Esophagus (tissue), 2 donors: ENCODE data around the gene TMEM119. TPM values are rescaled to one million over a fixed set of nuclear protein-coding genes. Genes with fewer than 3 reads are reported as not detected.

Experiments used
- H3K27ac ChIP-seq, 2 donors: one replicate each; pipeline ENCODE4 v1.5.1; 2013; ENCODE audit warnings: low read depth in 2 of 2, mild to moderate bottlenecking in 2 of 2, inconsistent platforms in 1 of 2, low read length in 1 of 2, moderate library complexity in 1 of 2
- H3K27me3 ChIP-seq, 2 donors: one replicate each; pipeline ENCODE4 v1.6.1; 2013; ENCODE audit warnings: low read length in 2 of 2, control low read depth in 1 of 2, mild to moderate bottlenecking in 1 of 2; ENCODE audit not compliant: insufficient read depth in 2 of 2, control insufficient read depth in 1 of 2
- H3K36me3 ChIP-seq, 2 donors: one replicate each; pipeline ENCODE4 v1.6.1; 2013; ENCODE audit warnings: low read length in 1 of 2; ENCODE audit not compliant: control insufficient read depth in 2 of 2, insufficient read depth in 2 of 2
- H3K4me1 ChIP-seq, 2 donors: one replicate each; pipeline ENCODE4 v1.6.1; 2013; ENCODE audit warnings: low read length in 1 of 2; ENCODE audit not compliant: control insufficient read depth in 2 of 2, insufficient read depth in 2 of 2
- H3K4me3 ChIP-seq, 2 donors: one replicate each; pipeline ENCODE4 v1.5.1; 2013; ENCODE audit warnings: low read length in 2 of 2, mild to moderate bottlenecking in 2 of 2, low read depth in 1 of 2, moderate library complexity in 1 of 2
- H3K9me3 ChIP-seq, 2 donors: one replicate each; pipeline ENCODE4 v1.6.1; 2013; ENCODE audit warnings: mild to moderate bottlenecking in 2 of 2, low read depth in 1 of 2, low read length in 1 of 2, moderate library complexity in 1 of 2; ENCODE audit not compliant: control insufficient read depth in 2 of 2, insufficient read depth in 1 of 2
- WGBS, 2 donors: extraction: QIAGEN DNeasy Blood & Tissue Kit; methylation state at CpG; one replicate each; pipeline ENCODE4 v1.1.7; 2013; 5-methylcytosine and 5-hydroxymethylcytosine counted together
- polyA plus RNA-seq, 2 donors: library from polyadenylated mRNA; stranded (reverse); fragments of 200-250 nt; gene quantifications; one replicate each; pipeline ENCODE4 v1.2.3, GENCODE V29; 2013
- donor health status: healthy with polysubstance abuse.
- donor health status: Bipolar disorder and iron deficiency.

The TMEM119 gene
- polyA plus RNA-seq, 2 donors: 0.54 to 0.63 TPM

DNA sequence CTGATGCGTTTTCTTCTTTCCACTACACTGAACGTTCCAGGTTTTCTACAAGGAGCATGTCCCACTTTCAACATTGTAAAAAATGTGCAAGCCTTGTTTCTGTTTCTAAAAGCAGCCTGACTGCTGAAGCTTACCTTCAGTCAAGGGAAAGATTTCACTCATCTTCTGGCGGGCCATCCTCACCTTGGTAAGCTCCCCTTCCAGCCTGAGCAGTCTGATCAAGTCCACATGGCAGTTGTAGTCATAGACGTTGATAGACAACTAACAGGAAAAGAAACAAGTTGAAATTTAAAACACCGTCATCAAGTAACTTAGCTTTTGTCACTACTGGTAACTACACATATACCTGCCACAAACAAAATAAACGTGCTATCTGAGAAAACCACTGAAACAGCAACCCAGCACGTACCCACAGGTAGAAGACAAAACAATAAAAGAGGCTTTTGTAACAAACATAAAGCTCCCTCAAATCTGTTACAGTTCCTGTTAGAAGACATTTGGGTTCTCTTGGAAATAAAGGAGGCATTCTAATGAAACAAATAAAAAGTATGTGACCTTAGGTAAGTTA lies 48.8 kb downstream of the TMEM119 start:
- Histone ChIP-seq H3K36me3 (peaks cover 3 to 10% of the 10 kb centered on the region in 2 donors), H3K4me3 (no peak overlapping the region), H3K27ac (no peak overlapping the region), H3K27me3 (no peaks in the 10 kb centered on the region), H3K9me3 (no peaks in the 10 kb centered on the region), H3K4me1 (no peaks in the 10 kb centered on the region)
- 63 to 64% methylated on average over 7 of the region's 7 CpGs for WGBS, 2 donors

DNA sequence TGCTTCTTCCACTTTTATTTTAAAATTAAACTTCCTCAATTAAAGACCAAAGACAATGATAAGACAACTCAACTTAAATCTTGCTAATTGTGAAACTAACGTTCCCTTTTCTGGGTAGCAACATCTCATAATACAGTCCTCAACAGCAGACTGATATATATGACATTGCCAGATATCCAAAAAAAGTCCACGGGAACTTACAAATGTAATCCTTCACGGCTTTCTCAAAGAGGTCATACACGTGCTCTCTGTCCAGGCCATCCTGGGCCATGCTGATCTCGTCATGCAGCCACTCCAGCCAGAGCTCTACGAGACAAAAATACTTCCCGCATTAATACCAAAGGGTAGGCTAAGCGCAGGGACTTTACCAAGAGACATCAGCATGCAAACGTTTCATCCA lies 50.2 kb downstream of the TMEM119 start:
- no peaks in the 10 kb centered on the region for H3K4me1 ChIP-seq
- H3K27me3 ChIP-seq: no peaks in the 10 kb centered on the region
- peaks cover 9 to 14% of the 10 kb centered on the region in 2 donors for H3K36me3 ChIP-seq
- H3K27ac ChIP-seq: no peak overlapping the region
- H3K4me3 ChIP-seq: no peak overlapping the region
- no peaks in the 10 kb centered on the region for H3K9me3 ChIP-seq
- 82 to 85% methylated on average over 9 of the region's 9 CpGs for WGBS, 2 donors

DNA sequence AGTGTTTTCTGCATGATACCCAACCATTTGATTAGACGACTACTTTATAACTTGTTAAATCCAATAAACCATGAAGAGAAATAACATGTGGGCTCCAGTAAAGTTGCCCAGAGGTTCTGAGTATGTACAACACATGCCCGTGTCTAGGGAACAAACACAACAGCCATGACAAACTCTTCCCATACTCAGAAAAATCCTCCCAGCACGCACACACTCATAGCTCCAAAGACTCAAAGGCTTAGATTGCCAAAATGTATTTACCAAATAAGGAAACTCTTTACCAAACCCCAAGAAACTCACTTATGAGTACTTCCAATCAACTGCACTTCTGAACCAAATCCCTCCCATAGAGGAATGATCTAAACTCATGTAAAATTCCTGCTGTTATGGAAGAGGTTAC lies 54.2 kb downstream of the TMEM119 start:
- H3K4me1 ChIP-seq: no peaks in the 10 kb centered on the region
- H3K27me3 ChIP-seq: no peaks in the 10 kb centered on the region
- H3K36me3 ChIP-seq: peaks cover 9 to 13% of the 10 kb centered on the region in 2 donors
- H3K9me3 ChIP-seq: no peaks in the 10 kb centered on the region
- no peak overlapping the region for H3K4me3 ChIP-seq
- 87 to 91% methylated on average over 3 of the region's 3 CpGs for WGBS, 2 donors
- no peak overlapping the region for H3K27ac ChIP-seq

DNA sequence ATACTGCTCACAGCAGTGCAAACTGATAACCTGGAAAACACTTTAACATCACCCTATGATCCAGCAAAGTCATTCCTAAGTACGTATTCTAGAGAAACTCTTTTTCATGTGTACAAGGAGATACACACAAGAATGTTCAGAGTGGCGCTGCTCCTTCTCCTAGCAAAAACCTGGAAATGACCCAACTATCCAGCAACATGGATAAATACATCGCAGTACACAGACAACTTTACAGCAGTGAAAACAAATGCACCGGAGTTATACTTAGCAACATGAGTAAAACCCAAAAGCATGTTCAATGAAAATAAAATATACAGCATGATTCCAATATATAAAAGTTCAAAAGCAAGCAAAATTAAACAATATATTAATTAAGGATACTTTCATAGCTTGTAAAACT lies 55.6 kb downstream of the TMEM119 start:
- Histone ChIP-seq H3K27ac (no peak overlapping the region), H3K9me3 (no peaks in the 10 kb centered on the region), H3K4me3 (no peak overlapping the region), H3K4me1 (no peaks in the 10 kb centered on the region), H3K27me3 (no peaks in the 10 kb centered on the region), H3K36me3 (peaks cover 11 to 13% of the 10 kb centered on the region in 2 donors)
- WGBS, 2 donors: 89% methylated on average over 4 of the region's 4 CpGs

Other genes with a start within 250 kb of the TMEM119 start
- gene FICD, start 82.8 kb downstream of the TMEM119 start, polyA plus RNA-seq: 1 to 10 TPM; 1.1 TPM
- gene SART3, start 36.9 kb downstream of the TMEM119 start, polyA plus RNA-seq: 10 to 100 TPM; 10.8 to 16.0 TPM
- 10 to 100 TPM; 38.7 to 87.2 TPM for gene ISCU, start 35.5 kb downstream of the TMEM119 start, polyA plus RNA-seq
- 1 to 10 TPM in 1 of 2 donors, under 1 TPM in 1; 0.86 to 2.0 TPM for gene SELPLG, start 35.8 kb upstream of the TMEM119 start, polyA plus RNA-seq
- gene CORO1C, start 133.4 kb upstream of the TMEM119 start, polyA plus RNA-seq: 10 to 100 TPM; 23.6 to 40.2 TPM